Keratinocyte (primary cell): ENCODE measurements around the gene ITGA2. TPM values are rescaled to one million over a fixed set of nuclear protein-coding genes. Genes with fewer than 3 reads are reported as not detected.

Experiments
- DNase-seq: peaks from one replicate; pipeline ENCODE4 v3.0.0-alpha.2; 2011; ENCODE audit warnings: low read depth, missing footprints, low spot score
- FAIRE-seq: peaks from 2 replicates; lab custom pipeline; 2011; peaks lifted over from hg19 to GRCh38; lab: Jason Lieb, UNC
- H2AFZ ChIP-seq: 2 replicates; pipeline ENCODE4 v1.6.0; 2012; ENCODE audit warnings: low read length, control low read depth, inconsistent platforms; ENCODE audit not compliant: control insufficient read depth
- H3K27ac ChIP-seq: 2 replicates; pipeline ENCODE4 v1.5.1; 2011; ENCODE audit warnings: low read length; ENCODE audit not compliant: control insufficient read depth, insufficient read depth
- H3K27me3 ChIP-seq: 3 replicates; pipeline ENCODE4 v1.6.0; 2011; ENCODE audit warnings: low read length; ENCODE audit not compliant: control insufficient read depth, insufficient read depth; ENCODE audit errors: extremely low read depth
- H3K36me3 ChIP-seq, 2 experiments: 2 replicates in 1 of 2; 3 replicates in 1 of 2; pipeline ENCODE4 v1.5.1; 2011; ENCODE audit warnings: low read length in 2 of 2, mild to moderate bottlenecking in 1 of 2; ENCODE audit not compliant: control insufficient read depth in 2 of 2, insufficient read depth in 2 of 2; ENCODE audit errors: extremely low read depth in 1 of 2
- H3K4me1 ChIP-seq: 3 replicates; pipeline ENCODE4 v1.5.1; 2011; ENCODE audit warnings: low read length; ENCODE audit not compliant: control insufficient read depth, insufficient read depth; ENCODE audit errors: extremely low read depth
- H3K4me2 ChIP-seq: 3 replicates; pipeline ENCODE4 v1.6.0; 2011; ENCODE audit warnings: low read depth, low read length; ENCODE audit not compliant: control insufficient read depth, insufficient read depth; ENCODE audit errors: extremely low read depth
- H3K4me3 ChIP-seq, 3 experiments: fragments of 200-600 bp in 1 of 3; sonication (generic) in 1 of 3; 2 replicates in 2 of 3; 3 replicates in 1 of 3; pipeline ENCODE4 v1.5.1; 2011 to 2016; ENCODE audit warnings: low read length in 3 of 3, mild to moderate bottlenecking in 3 of 3, control low read depth in 2 of 3, inconsistent platforms in 1 of 3, low read depth in 1 of 3, mixed read lengths in 1 of 3, mixed run types in 1 of 3, moderate library complexity in 1 of 3; ENCODE audit not compliant: control insufficient read depth in 2 of 3, insufficient read depth in 2 of 3; ENCODE audit errors: extremely low read depth in 1 of 3
- H3K79me2 ChIP-seq: 2 replicates; pipeline ENCODE4 v1.6.0; 2012; ENCODE audit warnings: low read length; ENCODE audit not compliant: control insufficient read depth, insufficient read depth
- H3K9ac ChIP-seq: 3 replicates; pipeline ENCODE4 v1.6.0; 2011; ENCODE audit warnings: low read length; ENCODE audit not compliant: control insufficient read depth, insufficient read depth; ENCODE audit errors: extremely low read depth
- H3K9me1 ChIP-seq: 3 replicates; pipeline ENCODE4 v1.6.0; 2011; ENCODE audit warnings: low read length; ENCODE audit not compliant: control insufficient read depth, insufficient read depth; ENCODE audit errors: extremely low read depth
- H3K9me3 ChIP-seq: 2 replicates; pipeline ENCODE4 v1.5.1; 2012; ENCODE audit warnings: low read depth, low read length; ENCODE audit not compliant: control insufficient read depth
- H4K20me1 ChIP-seq: 3 replicates; pipeline ENCODE4 v1.6.0; 2011; ENCODE audit warnings: low read length; ENCODE audit not compliant: control insufficient read depth, insufficient read depth; ENCODE audit errors: extremely low read depth
- EZH2 ChIP-seq: IDR thresholded peaks from one replicate; pipeline ENCODE4 v1.6.1; 2012; ENCODE audit warnings: inconsistent platforms, mild to moderate bottlenecking, low read length, moderate library complexity
- dilution Hi-C: fragments of 300-500 bp; cut with MboI; formaldehyde crosslinking; loops from one replicate; pipeline ENCODE4 v1.7.0; 2020; ENCODE audit warnings: low sequenced_read_pairs; ENCODE audit not compliant: extremely low pct_ligation_motif_present
- polyA plus RNA-seq, 5 experiments: library from polyadenylated mRNA; depleted of rRNA in 3 of 5; stranded (reverse) in 3 of 5; stranded (forward) in 1 of 5; unstranded in 1 of 5; fragments of >200 nt; gene quantifications; 1 replicate in 1 of 5; 2 replicates in 3 of 5; 3 replicates in 1 of 5; pipeline versions ENCODE4 v1.2.1 to v1.2.3, GENCODE V29; 2011 to 2012; ENCODE audit warnings: missing spikeins in 2 of 5, low read depth in 1 of 5, low replicate concordance in 1 of 5
- TF ChIP-seq, protein P1 (sequence below), 3 experiments: IDR thresholded peaks in 1 of 3; conservative IDR thresholded peaks in 1 of 3; optimal IDR thresholded peaks in 1 of 3; 2 replicates in 2 of 3; 3 replicates in 1 of 3; pipeline versions ENCODE3 to v1.5.1; 2011; ENCODE audit warnings: low read length in 3 of 3, mild to moderate bottlenecking in 3 of 3, moderate library complexity in 2 of 3, control low read depth in 1 of 3, inconsistent platforms in 1 of 3; ENCODE audit not compliant: insufficient read depth in 2 of 3; ENCODE audit errors: extremely low read depth in 1 of 3

The ITGA2 gene
- polyA plus RNA-seq, 1 donor (not counting 4 experiments of a cell fraction or from before 2014, with no cell fraction given) = 112 TPM

DNA sequence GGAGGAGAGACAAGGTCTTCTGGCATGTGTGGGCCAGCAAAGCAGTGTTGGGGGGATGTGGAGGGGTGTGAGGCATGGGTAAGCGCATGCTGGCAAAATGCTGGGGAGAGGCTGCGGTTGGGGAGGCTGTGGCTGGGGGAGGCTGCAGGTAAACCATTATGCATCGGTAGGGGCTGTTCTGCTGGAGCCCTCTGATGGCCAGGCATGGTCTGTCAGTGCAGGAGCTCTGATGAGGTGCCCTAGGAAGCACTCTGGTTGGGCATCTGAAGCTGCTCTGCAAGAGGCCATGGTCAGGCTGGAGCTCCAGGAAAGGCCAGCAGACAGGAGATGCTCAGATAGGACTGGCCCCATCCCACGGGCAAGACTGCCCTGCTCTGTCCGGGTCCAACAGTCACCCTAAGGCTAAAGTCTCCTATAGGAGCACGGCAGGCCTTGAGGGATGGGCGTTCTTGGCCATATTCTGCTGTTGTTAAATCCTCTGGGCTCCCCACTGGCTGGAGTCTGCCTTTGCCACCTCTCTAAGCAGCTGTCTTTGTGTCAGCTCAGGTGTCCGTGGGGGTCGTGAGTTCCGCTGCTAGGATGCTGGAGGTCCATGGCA lies 28.7 kb downstream of the ITGA2 start:
- Histone ChIP-seq H3K4me2 (no peak overlapping the region), H3K9ac (no peak overlapping the region), H3K9me1 (no peaks in the 10 kb centered on the region), H3K4me3 (no peak overlapping the region), H4K20me1 (peaks cover 2% of the 10 kb centered on the region), H2AFZ (no peak overlapping the region), H3K27ac (no peak overlapping the region), H3K79me2 (peaks cover 85% of the 10 kb centered on the region), H3K36me3 (peaks cover 3% of the 10 kb centered on the region in 2 experiments), H3K4me1 (peaks cover 8% of the 10 kb centered on the region), H3K9me3 (no peaks in the 10 kb centered on the region), H3K27me3 (no peaks in the 10 kb centered on the region)
- DNase-seq (no peak), FAIRE-seq (no peak)
- dilution Hi-C loops = no loop called here
- TF ChIP-seq, protein P1, sequence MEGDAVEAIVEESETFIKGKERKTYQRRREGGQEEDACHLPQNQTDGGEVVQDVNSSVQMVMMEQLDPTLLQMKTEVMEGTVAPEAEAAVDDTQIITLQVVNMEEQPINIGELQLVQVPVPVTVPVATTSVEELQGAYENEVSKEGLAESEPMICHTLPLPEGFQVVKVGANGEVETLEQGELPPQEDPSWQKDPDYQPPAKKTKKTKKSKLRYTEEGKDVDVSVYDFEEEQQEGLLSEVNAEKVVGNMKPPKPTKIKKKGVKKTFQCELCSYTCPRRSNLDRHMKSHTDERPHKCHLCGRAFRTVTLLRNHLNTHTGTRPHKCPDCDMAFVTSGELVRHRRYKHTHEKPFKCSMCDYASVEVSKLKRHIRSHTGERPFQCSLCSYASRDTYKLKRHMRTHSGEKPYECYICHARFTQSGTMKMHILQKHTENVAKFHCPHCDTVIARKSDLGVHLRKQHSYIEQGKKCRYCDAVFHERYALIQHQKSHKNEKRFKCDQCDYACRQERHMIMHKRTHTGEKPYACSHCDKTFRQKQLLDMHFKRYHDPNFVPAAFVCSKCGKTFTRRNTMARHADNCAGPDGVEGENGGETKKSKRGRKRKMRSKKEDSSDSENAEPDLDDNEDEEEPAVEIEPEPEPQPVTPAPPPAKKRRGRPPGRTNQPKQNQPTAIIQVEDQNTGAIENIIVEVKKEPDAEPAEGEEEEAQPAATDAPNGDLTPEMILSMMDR (optimal IDR thresholded peaks at IDR 0.05 in 1 of 3, IDR thresholded peaks at IDR 0.05 in 1 of 3, conservative IDR thresholded peaks at IDR 0.05 in 1 of 3; ENCODE audit: extremely low read depth in 1 of 3, insufficient read depth in 2 of 3, low read length in 3 of 3) = peak in 1 of 3 experiments; percentile 3
- TF ChIP-seq EZH2 = no peak

DNA sequence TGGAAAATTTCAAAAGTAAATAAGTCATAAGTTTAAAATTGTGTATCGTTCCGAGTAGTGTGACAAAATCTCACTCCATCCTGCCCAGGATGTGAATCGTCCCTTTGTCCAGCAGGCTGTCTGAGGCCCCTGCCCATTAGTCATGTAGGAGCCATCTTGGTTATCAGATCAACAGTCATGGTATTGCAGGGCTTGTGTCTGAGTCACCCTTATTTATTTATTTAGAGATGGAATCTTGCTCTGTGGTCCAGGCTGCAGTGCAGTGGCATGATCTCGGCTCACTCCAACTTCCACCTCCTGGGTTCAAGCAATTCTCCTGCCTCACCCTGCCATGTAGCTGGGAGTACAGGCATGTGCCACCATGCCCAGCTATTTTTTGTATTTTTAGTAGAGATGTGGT lies 30.2 kb downstream of the ITGA2 start:
- Histone ChIP-seq H4K20me1 (peaks cover 2% of the 10 kb centered on the region), H3K4me2 (no peak overlapping the region), H3K79me2 (peaks cover 82% of the 10 kb centered on the region), H3K9me3 (no peaks in the 10 kb centered on the region), H3K4me3 (no peak overlapping the region), H3K9ac (no peak overlapping the region), H3K27ac (peak overlapping the region; percentile 19), H3K36me3 (peaks cover 3 to 7% of the 10 kb centered on the region in 2 experiments), H2AFZ (no peak overlapping the region), H3K4me1 (peaks cover 22% of the 10 kb centered on the region), H3K27me3 (no peaks in the 10 kb centered on the region), H3K9me1 (no peaks in the 10 kb centered on the region)
- dilution Hi-C loops = no loop called here
- no peak for TF ChIP-seq EZH2
- TF ChIP-seq, protein P1 (optimal IDR thresholded peaks at IDR 0.05 in 1 of 3, IDR thresholded peaks at IDR 0.05 in 1 of 3, conservative IDR thresholded peaks at IDR 0.05 in 1 of 3; ENCODE audit: extremely low read depth in 1 of 3, insufficient read depth in 2 of 3, low read length in 3 of 3) = peak in 1 of 3 experiments; percentile 8
- FAIRE-seq (no peak), DNase-seq (no peak)
